CD4-positive, alpha-beta memory T cell (primary cell): ENCODE measurements around the gene APBB2. TPM values are rescaled to one million over a fixed set of nuclear protein-coding genes. Genes with fewer than 3 reads are reported as not detected.
"Not testable (repeated sequence)": the region's sequence is repeated elsewhere in the genome, so short reads cannot be mapped to it uniquely, and the experiment has no call there.

Experiments
- CTCF ChIA-PET: fragments of 350-600 bp; sonication (Branson Sonifier 250); formaldehyde crosslinking; loops from one replicate; lab custom pipeline; 2021; ENCODE audit warnings: inconsistent platforms; ENCODE audit not compliant: partially characterized antibody; lab: Charles Lee
- POLR2A ChIA-PET: fragments of 350-600 bp; sonication (Branson Sonifier 250); formaldehyde crosslinking; loops from one replicate; lab custom pipeline; 2021; ENCODE audit not compliant: partially characterized antibody; lab: Charles Lee
- DNase-seq, 5 donors: peaks; one replicate each; pipeline versions ENCODE4 v3.0.0 to v3.0.0-alpha.2; 2020 to 2022; ENCODE audit warnings: mixed read lengths in 1 of 5
- H3K27ac ChIP-seq: one replicate; pipeline ENCODE4 v1.7.0; 2013; ENCODE audit warnings: low read depth, low read length
- H3K27me3 ChIP-seq: 2 replicates; pipeline ENCODE4 v1.7.0; 2013; ENCODE audit warnings: mild to moderate bottlenecking, low read length, moderate library complexity; ENCODE audit not compliant: insufficient read depth
- H3K36me3 ChIP-seq: 2 replicates; pipeline ENCODE4 v1.7.0; 2013; ENCODE audit warnings: mild to moderate bottlenecking, low read length, moderate library complexity; ENCODE audit not compliant: insufficient read depth
- H3K4me1 ChIP-seq: 2 replicates; pipeline ENCODE4 v1.7.0; 2013; ENCODE audit warnings: mild to moderate bottlenecking, low read length, moderate library complexity; ENCODE audit not compliant: insufficient read depth
- H3K4me3 ChIP-seq, 2 donors: one replicate each; pipeline ENCODE4 v1.7.0; 2013; ENCODE audit warnings: low read length in 2 of 2, mild to moderate bottlenecking in 1 of 2
- H3K9me3 ChIP-seq, 2 donors: one replicate each; pipeline ENCODE4 v1.7.0; 2013; ENCODE audit warnings: low read length in 2 of 2, control low read depth in 1 of 2; ENCODE audit not compliant: control insufficient read depth in 1 of 2
- H3K27ac Mint-ChIP-seq, 7 donors: one replicate each; pipeline ENCODE4 v1.8.0; 2020 to 2021; ENCODE audit warnings: mixed read lengths in 7 of 7, mild to moderate bottlenecking in 6 of 7, inconsistent platforms in 3 of 7, moderate library complexity in 3 of 7
- H3K27me3 Mint-ChIP-seq, 2 donors: one replicate each; pipeline ENCODE4 v1.8.0; 2020 to 2021; ENCODE audit warnings: mixed read lengths in 2 of 2
- H3K36me3 Mint-ChIP-seq, 2 donors: one replicate each; pipeline ENCODE4 v1.8.0; 2020 to 2021; ENCODE audit warnings: mixed read lengths in 2 of 2, inconsistent platforms in 1 of 2, mild to moderate bottlenecking in 1 of 2
- H3K4me1 Mint-ChIP-seq, 4 donors: one replicate each; pipeline ENCODE4 v1.8.0; 2020 to 2021; ENCODE audit warnings: mixed read lengths in 4 of 4, mild to moderate bottlenecking in 1 of 4
- H3K4me3 Mint-ChIP-seq, 8 donors: one replicate each; pipeline ENCODE4 v1.8.0; 2020 to 2021; ENCODE audit warnings: mixed read lengths in 8 of 8, mild to moderate bottlenecking in 7 of 8, moderate library complexity in 6 of 8, inconsistent platforms in 3 of 8
- H3K9me3 Mint-ChIP-seq, 8 donors: one replicate each; pipeline ENCODE4 v1.8.0; 2020 to 2021; ENCODE audit warnings: mixed read lengths in 8 of 8, mild to moderate bottlenecking in 5 of 8, inconsistent platforms in 3 of 8, moderate library complexity in 1 of 8
- intact Hi-C: fragments of 100-400 bp; cut with micrococcal nuclease; formaldehyde crosslinking; loops from one replicate; pipeline ENCODE4 v1.15.1; 2023
- polyA plus RNA-seq, 2 donors: library from polyadenylated mRNA; unstranded; fragments of 300-500 nt; fragmentation: Illumina TruSeq; gene quantifications; one replicate each; pipeline ENCODE4 v1.2.3, GENCODE V29; 2021
- total RNA-seq, 2 experiments: library from RNA; stranded (reverse); gene quantifications; one replicate each; pipeline ENCODE4 v1.2.3, GENCODE V29; 2021

APBB2 gene
- total and polyA plus RNA-seq, 4 experiments from 2014 or later, result 0.50 to 0.58 TPM; not detected in 2

DNA sequence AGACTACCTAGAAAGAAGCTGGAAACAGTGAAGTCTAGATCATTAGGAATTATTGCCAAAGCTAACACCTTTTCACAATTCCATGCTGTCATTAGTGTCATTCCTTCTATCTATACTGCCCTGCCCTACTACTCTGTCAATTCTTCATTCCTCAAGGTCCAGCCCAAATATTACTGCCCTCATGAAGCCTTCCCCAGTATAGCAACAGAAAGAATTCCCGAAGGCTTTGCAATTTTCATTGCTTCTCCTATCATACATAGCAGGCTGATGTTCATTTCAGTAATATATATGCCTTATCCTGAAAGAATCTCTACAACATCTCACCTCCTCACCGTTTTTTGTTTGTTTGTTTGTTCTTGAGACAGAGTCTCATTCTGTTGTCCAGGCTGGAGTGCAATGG is 63.9 kb downstream of the APBB2 start:
- H3K27ac Mint-ChIP-seq, result no peak overlapping the region
- CTCF ChIA-PET, result no interaction called here
- H3K4me1 Mint-ChIP-seq, result no peaks in the 10 kb centered on the region

DNA sequence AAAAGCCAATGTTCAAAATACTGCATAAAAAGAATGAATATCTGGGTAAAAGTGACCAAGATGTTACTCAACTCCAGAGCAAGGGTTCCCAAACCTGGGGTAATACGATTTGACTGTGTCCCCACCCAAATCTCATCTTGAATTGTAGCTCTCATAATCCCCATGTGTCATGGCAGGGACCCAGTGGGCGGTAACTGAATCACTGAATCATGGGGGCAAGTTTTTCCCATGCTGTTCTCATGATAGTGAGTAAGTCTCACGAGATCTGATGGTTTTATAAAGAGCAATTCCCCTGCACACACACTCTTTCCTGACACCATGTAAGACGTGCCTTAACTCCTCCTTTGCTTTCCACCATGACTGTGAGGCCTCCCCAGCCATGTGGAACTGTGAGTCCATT is 64.8 kb downstream of the APBB2 start:
- H3K9me3 ChIP-seq, intact Hi-C loops, H3K4me3 ChIP-seq, H3K4me3 Mint-ChIP-seq, H3K4me1 ChIP-seq, H3K27ac Mint-ChIP-seq, DNase-seq, H3K36me3 Mint-ChIP-seq, H3K27ac ChIP-seq, H3K9me3 Mint-ChIP-seq, POLR2A ChIA-PET, CTCF ChIA-PET, H3K27me3 ChIP-seq, H3K36me3 ChIP-seq, H3K4me1 Mint-ChIP-seq, H3K27me3 Mint-ChIP-seq: not testable (repeated sequence)

More for the DNA sequence above, 63.9 kb downstream of the APBB2 start:
- Histone ChIP-seq H3K27me3 (no peaks in the 10 kb centered on the region), H3K9me3 (no peaks in the 10 kb centered on the region), H3K36me3 (no peaks in the 10 kb centered on the region), H3K4me1 (no peaks in the 10 kb centered on the region), H3K4me3 (no peak overlapping the region), H3K27ac (no peak overlapping the region)
- no peak for DNase-seq
- Mint-ChIP-seq H3K4me3 (no peak overlapping the region), H3K9me3 (peaks cover 0 to 2% (median 0%) of the 10 kb centered on the region in 8 donors), H3K27me3 (no peaks in the 10 kb centered on the region), H3K36me3 (no peaks in the 10 kb centered on the region)
- intact Hi-C loops, result no loop called here
- POLR2A ChIA-PET, result no interaction called here

DNA sequence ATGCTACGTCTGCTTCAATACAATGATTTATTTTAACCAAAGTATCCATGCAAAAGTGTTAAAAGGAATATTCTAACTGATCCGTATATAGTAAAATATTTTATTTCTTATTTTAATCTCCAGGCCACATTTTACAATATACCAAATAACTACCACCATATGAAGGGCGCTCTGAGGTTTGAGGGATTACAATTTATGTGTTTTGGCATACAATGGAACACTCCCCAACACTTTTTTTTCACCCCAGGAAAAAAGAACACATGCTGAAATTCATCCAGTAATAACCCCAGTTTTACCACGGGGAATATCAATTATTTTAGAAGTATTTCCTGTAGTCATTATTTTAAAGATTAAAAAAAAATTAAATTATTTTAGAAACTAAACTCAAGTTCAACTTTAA is 65.4 kb downstream of the APBB2 start:
- ChIA-PET CTCF (no interaction called here), POLR2A (no interaction called here)
- Mint-ChIP-seq H3K4me3 (no peak overlapping the region), H3K36me3 (no peaks in the 10 kb centered on the region), H3K27me3 (no peaks in the 10 kb centered on the region), H3K9me3 (no peaks in the 10 kb centered on the region), H3K27ac (no peak overlapping the region), H3K4me1 (no peaks in the 10 kb centered on the region)
- Histone ChIP-seq H3K4me3 (no peak overlapping the region), H3K9me3 (no peaks in the 10 kb centered on the region), H3K4me1 (no peaks in the 10 kb centered on the region), H3K27me3 (no peaks in the 10 kb centered on the region), H3K27ac (no peak overlapping the region), H3K36me3 (no peaks in the 10 kb centered on the region)
- no peak for DNase-seq
- intact Hi-C loops, result no loop called here

DNA sequence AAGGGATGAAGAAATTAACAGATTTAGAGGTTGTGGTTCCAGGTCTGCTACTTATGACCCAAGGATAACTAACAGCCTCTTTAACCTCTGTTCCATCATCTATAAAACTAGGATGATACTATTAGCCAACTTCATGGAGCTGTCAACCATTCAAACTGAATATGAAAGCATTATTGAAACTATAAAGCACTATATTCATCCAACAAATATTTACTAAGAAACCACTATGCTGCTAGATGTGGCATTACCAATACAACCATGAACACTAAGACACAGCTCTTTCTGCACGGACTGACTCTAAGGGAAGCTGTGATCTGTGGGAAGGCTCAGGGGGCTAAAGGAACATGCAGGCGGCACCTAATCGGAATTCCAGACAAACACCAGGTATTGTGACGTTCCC is 66.0 kb downstream of the APBB2 start:
- Histone ChIP-seq H3K9me3 (no peaks in the 10 kb centered on the region), H3K27ac (no peak overlapping the region), H3K36me3 (no peaks in the 10 kb centered on the region), H3K27me3 (no peaks in the 10 kb centered on the region), H3K4me1 (no peaks in the 10 kb centered on the region), H3K4me3 (no peak overlapping the region)
- no peak for DNase-seq
- ChIA-PET POLR2A (no interaction called here), CTCF (no interaction called here)
- H3K4me1 Mint-ChIP-seq, result no peaks in the 10 kb centered on the region
- no peaks in the 10 kb centered on the region for H3K9me3 Mint-ChIP-seq
- H3K27ac Mint-ChIP-seq, result no peak overlapping the region
- intact Hi-C loops, result no loop called here
- no peaks in the 10 kb centered on the region for H3K36me3 Mint-ChIP-seq
- no peak overlapping the region for H3K4me3 Mint-ChIP-seq
- H3K27me3 Mint-ChIP-seq, result no peaks in the 10 kb centered on the region

DNA sequence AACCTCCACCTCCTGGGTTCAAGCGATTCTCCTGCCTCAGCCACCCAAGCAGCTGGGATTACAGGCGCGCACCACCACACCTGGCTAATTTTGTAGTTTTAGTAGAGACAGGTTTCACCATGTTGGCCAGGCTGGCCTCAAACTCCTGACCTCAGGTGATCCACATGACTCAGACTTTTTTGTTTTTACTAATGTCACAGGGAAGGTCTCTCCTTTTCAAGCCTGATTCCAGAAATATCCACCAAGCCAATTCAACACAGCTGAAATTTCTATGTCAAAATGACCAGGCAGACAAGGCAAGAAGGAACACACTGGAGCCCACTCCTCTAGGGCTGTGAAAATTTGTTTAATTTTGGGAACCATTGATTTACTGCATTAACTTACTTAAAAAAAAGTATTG is 66.8 kb downstream of the APBB2 start:
- H3K4me3 Mint-ChIP-seq, H3K27ac Mint-ChIP-seq, H3K9me3 Mint-ChIP-seq, POLR2A ChIA-PET, H3K9me3 ChIP-seq, H3K27me3 ChIP-seq, H3K4me1 ChIP-seq, H3K36me3 Mint-ChIP-seq, DNase-seq, H3K27me3 Mint-ChIP-seq, H3K4me3 ChIP-seq, H3K27ac ChIP-seq, H3K36me3 ChIP-seq, CTCF ChIA-PET, H3K4me1 Mint-ChIP-seq, intact Hi-C loops: not testable (repeated sequence)

DNA sequence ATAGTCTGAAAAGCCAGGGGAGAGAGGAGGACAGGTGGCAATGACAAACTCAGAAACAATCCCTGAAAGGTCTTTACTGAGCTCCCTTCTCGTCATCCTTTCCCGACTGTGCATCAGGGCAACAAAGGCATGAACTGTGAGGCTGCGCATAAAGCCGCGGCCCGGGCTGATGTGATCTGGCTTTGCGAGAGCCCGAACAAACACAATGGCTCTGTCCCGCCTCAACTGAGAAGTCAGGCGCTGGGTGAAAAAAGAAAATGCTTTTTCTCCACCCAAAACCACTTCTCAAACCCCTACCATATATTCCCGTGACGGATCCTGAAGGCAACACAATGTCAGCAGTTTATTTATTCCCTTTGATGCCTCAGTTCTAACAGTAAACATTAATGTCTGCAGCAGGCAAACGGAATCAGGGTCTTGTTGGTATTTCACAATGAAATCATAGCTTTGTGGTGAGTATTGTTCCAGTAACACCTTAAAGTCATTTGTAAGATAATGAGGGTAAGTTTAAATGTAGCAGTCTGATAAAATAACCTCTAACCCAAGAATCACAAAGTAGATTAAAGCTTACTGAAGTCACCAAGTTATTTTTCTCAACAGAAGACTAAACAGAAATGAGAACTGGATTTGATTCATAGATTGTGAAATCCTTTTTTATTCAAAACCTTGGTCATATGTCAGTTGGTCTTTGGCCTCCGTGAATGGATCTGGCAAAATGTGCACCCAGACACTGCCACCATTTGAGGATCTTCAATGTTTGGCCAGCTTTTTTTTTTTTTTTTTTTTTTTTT is 67.4 kb downstream of the APBB2 start:
- Mint-ChIP-seq H3K27me3 (no peaks in the 10 kb centered on the region), H3K9me3 (no peaks in the 10 kb centered on the region), H3K4me3 (no peak overlapping the region), H3K27ac (no peak overlapping the region), H3K4me1 (no peaks in the 10 kb centered on the region), H3K36me3 (no peaks in the 10 kb centered on the region)
- Histone ChIP-seq H3K4me1 (no peaks in the 10 kb centered on the region), H3K36me3 (no peaks in the 10 kb centered on the region), H3K27ac (no peak overlapping the region), H3K9me3 (no peaks in the 10 kb centered on the region), H3K4me3 (no peak overlapping the region), H3K27me3 (no peaks in the 10 kb centered on the region)
- no peak for DNase-seq
- CTCF ChIA-PET, result no interaction called here
- intact Hi-C loops, result no loop called here
- POLR2A ChIA-PET, result no interaction called here

DNA sequence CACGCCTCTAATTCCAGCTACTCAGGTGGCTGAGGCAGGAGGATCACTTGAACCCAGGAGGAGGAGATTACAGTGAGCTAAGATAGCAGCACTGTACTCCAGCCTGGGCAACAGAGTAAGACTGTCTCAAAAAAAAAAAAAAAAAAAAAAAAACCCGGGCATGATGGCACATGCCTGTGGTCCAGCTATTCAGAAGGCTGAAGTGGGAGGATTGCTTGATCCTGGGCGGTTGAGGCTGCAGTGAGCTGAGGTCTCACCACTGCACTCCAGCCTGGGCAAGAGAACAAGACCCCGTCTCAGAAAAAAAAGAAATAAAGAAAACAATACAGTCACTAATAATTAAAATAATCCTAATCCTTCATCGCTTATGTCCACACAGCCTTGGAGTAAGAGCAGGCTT is 68.1 kb downstream of the APBB2 start:
- Histone ChIP-seq H3K36me3 (no peaks in the 10 kb centered on the region), H3K27ac (no peak overlapping the region), H3K4me3 (no peak overlapping the region), H3K27me3 (no peaks in the 10 kb centered on the region), H3K9me3 (no peaks in the 10 kb centered on the region), H3K4me1 (no peaks in the 10 kb centered on the region)
- H3K4me1 Mint-ChIP-seq, result no peaks in the 10 kb centered on the region
- no peaks in the 10 kb centered on the region for H3K27me3 Mint-ChIP-seq
- no peaks in the 10 kb centered on the region for H3K36me3 Mint-ChIP-seq
- H3K27ac Mint-ChIP-seq, result no peak overlapping the region
- ChIA-PET POLR2A (no interaction called here), CTCF (interaction anchor here (0.7 kb wide), 1 partner anchor 94 kb away, joined by 3 read pairs; no protein-coding TSS in a partner anchor)
- no peak overlapping the region for H3K4me3 Mint-ChIP-seq
- intact Hi-C loops, result no loop called here
- no peak for DNase-seq
- no peaks in the 10 kb centered on the region for H3K9me3 Mint-ChIP-seq
